PC-3 (cell line): ENCODE results near the gene F13A1. TPM values are rescaled to one million over a fixed set of nuclear protein-coding genes. Genes with fewer than 3 reads are reported as not detected.

Source experiments
- ATAC-seq: fragments of 200-7000 bp; cut with Tn5 transposase; 2 replicates; pipeline ENCODE4 v1.9.1; 2020; ENCODE audit warnings: mild to moderate bottlenecking, moderate library complexity
- BruUV-seq: library from RNA; stranded (reverse); fragments of 400-500 nt; replicated peaks from 2 replicates; lab custom pipeline; 2021; lab: Mats Ljungman, UMichigan
- CTCF ChIA-PET: fragments of 300-600 bp; sonication (Branson Sonifier 250); formaldehyde crosslinking; loops from one replicate; lab custom pipeline; 2022; ENCODE audit warnings: antibody characterized with exemption; lab: Charles Lee
- POLR2A ChIA-PET: fragments of 300-600 bp; sonication (Branson Sonifier 250); formaldehyde crosslinking; loops from one replicate; lab custom pipeline; 2022; ENCODE audit warnings: antibody characterized with exemption; ENCODE audit not compliant: unreplicated experiment; lab: Charles Lee
- DNase-seq: peaks from one replicate; pipeline ENCODE4 v3.0.0-alpha.2; 2015
- H2AFZ ChIP-seq: fragments of 300-600 bp; sonication (generic); 2 replicates; pipeline ENCODE4 v1.6.0; 2016; ENCODE audit warnings: antibody characterized with exemption, low read length
- H3F3A ChIP-seq: fragments of 300-600 bp; sonication (generic); one replicate; pipeline ENCODE4 v1.6.0; 2017; ENCODE audit warnings: antibody characterized with exemption, low read length, control low read depth, mild to moderate bottlenecking; ENCODE audit not compliant: unreplicated experiment
- H3K27ac ChIP-seq: fragments of 300-600 bp; sonication (generic); 2 replicates; pipeline ENCODE4 v1.5.1; 2016; ENCODE audit warnings: mild to moderate bottlenecking, low read length
- H3K27me3 ChIP-seq: fragments of 300-600 bp; sonication (generic); 2 replicates; pipeline ENCODE4 v1.6.1; 2016; ENCODE audit warnings: low read length, mixed read lengths
- H3K36me3 ChIP-seq: fragments of 300-600 bp; sonication (generic); 2 replicates; pipeline ENCODE4 v1.6.1; 2016; ENCODE audit warnings: low read depth, mixed run types, low read length, mixed read lengths
- H3K4me1 ChIP-seq: fragments of 300-600 bp; sonication (generic); 2 replicates; pipeline ENCODE4 v1.5.1; 2016; ENCODE audit warnings: low read length; ENCODE audit not compliant: insufficient read depth
- H3K4me2 ChIP-seq: fragments of 300-600 bp; sonication (generic); 2 replicates; pipeline ENCODE4 v1.6.0; 2016; ENCODE audit warnings: low read length
- H3K4me3 ChIP-seq: fragments of 300-600 bp; sonication (generic); 2 replicates; pipeline ENCODE4 v1.5.1; 2016; ENCODE audit warnings: mild to moderate bottlenecking, low read length, mixed read lengths
- H3K79me2 ChIP-seq: fragments of 300-600 bp; sonication (generic); 2 replicates; pipeline ENCODE4 v1.6.1; 2017; ENCODE audit warnings: low read length, mixed read lengths
- H3K9ac ChIP-seq: fragments of 300-600 bp; sonication (generic); 2 replicates; pipeline ENCODE4 v1.6.0; 2016; ENCODE audit warnings: mild to moderate bottlenecking, low read length
- H3K9me2 ChIP-seq: fragments of 300-600 bp; sonication (generic); replicated peaks from 2 replicates; pipeline ENCODE4 v1.6.1; 2016; ENCODE audit warnings: mixed run types, low read length, mixed read lengths
- H3K9me3 ChIP-seq: fragments of 300-600 bp; sonication (generic); 2 replicates; pipeline ENCODE4 v1.6.1; 2016; ENCODE audit warnings: low read length, mixed read lengths
- H4K20me1 ChIP-seq: fragments of 300-600 bp; sonication (generic); 2 replicates; pipeline ENCODE4 v1.6.1; 2016; ENCODE audit warnings: low read length, mixed read lengths
- CTCF ChIP-seq: fragments of 300-600 bp; sonication (generic); conservative IDR thresholded peaks from 2 replicates; pipeline ENCODE4 v1.5.1; 2017; ENCODE audit warnings: antibody characterized with exemption, low read depth, mild to moderate bottlenecking, low read length
- EZH2 ChIP-seq: fragments of 300-600 bp; sonication (generic); IDR thresholded peaks from one replicate; pipeline ENCODE4 v1.6.1; 2017; ENCODE audit warnings: antibody characterized with exemption, mild to moderate bottlenecking, low read length; ENCODE audit not compliant: unreplicated experiment
- EZH2phosphoT487 ChIP-seq: fragments of 300-600 bp; sonication (generic); IDR thresholded peaks from 2 replicates; pipeline ENCODE4 v1.6.1; 2018; ENCODE audit warnings: mild to moderate bottlenecking, antibody characterized with exemption, low read length, borderline replicate concordance
- intact Hi-C: fragments of 100-400 bp; cut with micrococcal nuclease; formaldehyde crosslinking; loops from 2 replicates; pipeline ENCODE4 v1.9.0; 2023
- total RNA-seq: library from RNA; depleted of rRNA; stranded (reverse); fragments of >200 nt; gene quantifications from 2 replicates; pipeline ENCODE4 v1.2.3, GENCODE V29; 2014

The F13A1 gene
- total RNA-seq, 1 experiment from 2014 or later = not detected

- TF ChIP-seq EZH2 = no peak
- TF ChIP-seq EZH2phosphoT487 = no peak
- TF ChIP-seq CTCF = no peak
- H3K4me3 ChIP-seq = no peak overlapping the region
- POLR2A ChIA-PET = no interaction called here
- H3K36me3 ChIP-seq = no peaks in the 10 kb centered on the region
- no peaks in the 10 kb centered on the region for H3F3A ChIP-seq
- H3K9me2 ChIP-seq = no peaks in the 10 kb centered on the region
- CTCF ChIA-PET = no interaction called here
- H3K9me3 ChIP-seq = no peaks in the 10 kb centered on the region
- H3K4me2 ChIP-seq = no peak overlapping the region
- intact Hi-C loops = no loop called here
- H3K4me1 ChIP-seq = no peaks in the 10 kb centered on the region
- H3K79me2 ChIP-seq = no peaks in the 10 kb centered on the region
- ATAC-seq (no peak), DNase-seq (no peak)
- H3K9ac ChIP-seq = no peak overlapping the region
- BruUV-seq = no TSS peak
- peaks cover 8% of the 10 kb centered on the region; the same call in 1 of the 2 replicates for H3K27me3 ChIP-seq
- no peaks in the 10 kb centered on the region for H4K20me1 ChIP-seq
- no peak overlapping the region for H3K27ac ChIP-seq
- no peak overlapping the region for H2AFZ ChIP-seq
Measured at GRCh38 chr6:6236730-6237469, 83.6 kb downstream of the F13A1 start.

GRCh38 chr6:6235786-6236185, 84.7 kb downstream of the F13A1 start:
- no peak for DNase-seq
- H3K36me3 ChIP-seq = no peaks in the 10 kb centered on the region
- peaks cover 6% of the 10 kb centered on the region; the same call in 1 of the 2 replicates for H3K27me3 ChIP-seq
- no peak overlapping the region for H3K27ac ChIP-seq
- H3K4me1 ChIP-seq = no peaks in the 10 kb centered on the region
- intact Hi-C loops = no loop called here
- ATAC-seq = no peak
- no peaks in the 10 kb centered on the region for H3K79me2 ChIP-seq
- no peak overlapping the region for H3K9ac ChIP-seq
- ChIA-PET CTCF (no interaction called here), POLR2A (no interaction called here)
- no TSS peak for BruUV-seq
- no peaks in the 10 kb centered on the region for H3F3A ChIP-seq
- H3K9me2 ChIP-seq = no peaks in the 10 kb centered on the region
- H3K4me3 ChIP-seq = no peak overlapping the region
- H3K9me3 ChIP-seq = no peaks in the 10 kb centered on the region
- H3K4me2 ChIP-seq = no peak overlapping the region
- no peak for TF ChIP-seq EZH2phosphoT487
- no peaks in the 10 kb centered on the region for H4K20me1 ChIP-seq
- no peak overlapping the region for H2AFZ ChIP-seq

- BruUV-seq = no TSS peak
- H3K4me1 ChIP-seq = no peaks in the 10 kb centered on the region
- TF ChIP-seq CTCF (no peak), EZH2 (no peak), EZH2phosphoT487 (no peak)
- DNase-seq (no peak), ATAC-seq (no peak)
- H3K4me2 ChIP-seq = no peak overlapping the region
- ChIA-PET CTCF (no interaction called here), POLR2A (no interaction called here)
- no peak overlapping the region for H2AFZ ChIP-seq
- no peak overlapping the region for H3K4me3 ChIP-seq
- no peaks in the 10 kb centered on the region for H3K9me3 ChIP-seq
- H3K79me2 ChIP-seq = no peaks in the 10 kb centered on the region
- no peaks in the 10 kb centered on the region for H3K36me3 ChIP-seq
- H4K20me1 ChIP-seq = no peaks in the 10 kb centered on the region
- peaks cover 6% of the 10 kb centered on the region; the same call in 1 of the 2 replicates for H3K27me3 ChIP-seq
- H3K27ac ChIP-seq = no peak overlapping the region
- H3F3A ChIP-seq = no peaks in the 10 kb centered on the region
- no peaks in the 10 kb centered on the region for H3K9me2 ChIP-seq
- intact Hi-C loops = no loop called here
- H3K9ac ChIP-seq = no peak overlapping the region
Measured at GRCh38 chr6:6234963-6235362, 85.5 kb downstream of the F13A1 start.
